ENCODE results near the gene TRAM2. TPM values are rescaled to one million over a fixed set of nuclear protein-coding genes. Genes with fewer than 3 reads are reported as not detected.

Gene TRAM2
- polyA plus RNA-seq, 3 donors = 41.7 to 47.6 (median 46.8) TPM

DNA sequence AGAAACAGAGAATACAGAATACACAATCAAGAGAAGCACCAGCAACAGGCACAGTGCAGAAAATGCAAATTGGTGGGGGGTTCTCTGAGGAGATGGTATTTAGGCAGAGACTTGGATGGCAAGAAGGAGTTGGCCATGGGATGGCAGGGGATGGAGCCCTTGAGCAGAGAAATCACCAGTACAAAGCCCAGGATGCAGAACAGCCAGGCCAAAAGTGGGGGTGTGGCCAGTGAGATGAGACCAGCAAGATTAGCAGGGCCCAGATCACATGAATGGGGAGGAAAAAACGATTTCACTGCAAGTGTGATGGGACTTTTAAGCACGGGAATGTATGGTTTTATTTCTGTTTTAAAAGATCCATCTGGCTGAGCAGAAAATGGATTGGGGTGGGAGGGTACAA lies 63.4 kb downstream of the TRAM2 start:
- no peak for DNase-seq (ENCODE audit: low read depth in 3 of 3, low spot score in 2 of 3)

GRCh38 chr6:52512199-52512598 lies 64.7 kb downstream of the TRAM2 start:
- no peak for DNase-seq (ENCODE audit: low read depth in 3 of 3, low spot score in 2 of 3)

DNA sequence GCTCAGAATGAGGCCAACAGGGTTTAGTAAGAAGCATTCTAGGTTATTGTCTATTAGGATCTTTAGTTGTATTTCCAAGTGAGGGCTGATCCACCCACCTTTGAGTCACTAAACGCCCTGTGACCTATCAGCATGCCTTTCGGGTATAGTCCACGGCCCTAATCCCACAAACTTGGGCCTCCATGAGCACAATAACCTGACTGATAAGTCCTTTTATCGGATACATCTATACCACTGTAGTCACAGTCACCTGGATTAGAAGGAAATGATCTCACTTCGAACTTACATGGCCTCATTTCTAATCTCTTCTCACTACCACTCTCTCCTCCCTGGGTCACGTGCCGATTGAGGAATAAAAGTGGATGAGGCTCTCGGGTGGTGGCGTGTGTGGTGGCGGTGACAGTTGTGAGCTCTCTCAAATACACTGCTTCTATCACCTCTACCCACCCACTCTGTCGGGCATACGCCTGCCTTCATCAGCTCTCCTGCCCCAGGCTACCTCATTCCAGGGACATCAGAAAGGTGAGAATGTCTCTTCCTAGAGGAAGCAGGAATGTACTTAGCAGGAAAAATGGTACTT lies 65.2 kb downstream of the TRAM2 start:
- no peak for DNase-seq (ENCODE audit: low read depth in 3 of 3, low spot score in 2 of 3)

GRCh38 chr6:52511163-52511562 lies 65.7 kb downstream of the TRAM2 start:
- no peak for DNase-seq (ENCODE audit: low read depth in 3 of 3, low spot score in 2 of 3)

- no peak for DNase-seq (ENCODE audit: low read depth in 3 of 3, low spot score in 2 of 3)
Measured at GRCh38 chr6:52510213-52510562, 66.7 kb downstream of the TRAM2 start.

DNA sequence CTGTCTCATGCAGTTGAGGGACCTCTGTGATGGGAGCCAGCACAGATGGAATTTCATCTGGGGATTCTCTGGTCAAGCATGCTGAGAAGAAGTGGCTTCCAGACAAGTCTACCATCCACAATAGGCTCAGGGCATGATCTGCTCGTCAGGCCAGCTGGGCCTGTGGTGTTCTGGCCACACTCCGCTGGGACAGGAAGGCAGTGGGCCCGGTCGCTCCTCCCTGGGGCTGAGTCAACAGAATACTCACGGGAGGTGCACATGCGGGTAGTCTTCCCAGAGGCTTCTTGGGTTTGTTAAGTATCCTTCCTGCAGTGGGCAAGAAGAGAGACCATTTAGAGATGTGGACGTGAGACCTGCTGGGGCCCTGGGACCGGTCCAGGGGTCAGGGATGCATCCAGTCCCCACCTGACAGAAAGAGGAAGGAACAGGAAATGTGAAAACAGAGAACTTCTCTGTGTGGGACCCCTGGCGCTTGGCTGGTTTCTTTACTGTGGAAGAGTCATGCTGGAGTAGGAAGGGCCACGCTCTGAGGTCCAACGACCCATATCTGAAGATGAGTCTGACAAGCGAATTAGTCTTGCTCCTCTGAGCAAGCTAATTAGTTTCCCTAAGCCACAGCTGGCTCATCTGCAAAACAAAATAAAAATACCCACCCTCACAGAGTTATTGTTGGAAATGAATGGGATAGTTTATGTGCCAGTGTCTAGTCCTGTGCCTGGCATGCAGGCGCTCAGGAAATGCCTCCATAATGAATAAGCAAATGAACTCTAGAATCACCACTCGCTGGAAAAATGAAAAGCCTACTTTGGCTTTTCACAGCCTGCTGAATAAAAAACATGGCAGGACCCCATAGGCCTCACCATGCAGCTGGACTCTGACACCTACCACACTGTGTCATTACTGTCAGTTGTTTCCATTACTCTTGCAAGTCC lies 67.3 kb downstream of the TRAM2 start:
- no peak for DNase-seq (ENCODE audit: low read depth in 3 of 3, low spot score in 2 of 3)

DNA sequence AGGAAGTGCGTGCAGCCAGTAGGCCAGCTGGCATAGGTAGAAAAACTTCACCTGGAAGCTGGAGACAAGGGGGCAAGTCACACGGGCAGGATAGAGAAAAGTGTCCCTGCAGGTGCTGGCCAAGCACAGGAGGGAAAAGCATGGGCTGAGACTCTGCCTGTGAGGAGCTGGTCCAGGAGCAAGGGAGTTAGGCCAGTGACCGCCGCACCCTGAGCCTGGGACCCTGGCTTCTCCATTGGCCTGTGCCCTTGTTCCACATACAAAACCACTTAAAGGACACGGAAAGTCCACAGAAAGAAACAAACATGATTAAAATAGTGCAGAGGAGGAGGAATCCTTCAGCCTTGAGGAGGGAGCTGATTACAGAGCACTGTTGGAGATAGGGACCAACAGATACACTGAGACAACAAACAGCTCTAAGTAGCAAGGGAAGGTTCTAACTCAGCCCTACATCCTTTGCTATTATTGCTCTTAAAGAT lies 68.6 kb downstream of the TRAM2 start:
- no peak for DNase-seq (ENCODE audit: low read depth in 3 of 3, low spot score in 2 of 3)

DNA sequence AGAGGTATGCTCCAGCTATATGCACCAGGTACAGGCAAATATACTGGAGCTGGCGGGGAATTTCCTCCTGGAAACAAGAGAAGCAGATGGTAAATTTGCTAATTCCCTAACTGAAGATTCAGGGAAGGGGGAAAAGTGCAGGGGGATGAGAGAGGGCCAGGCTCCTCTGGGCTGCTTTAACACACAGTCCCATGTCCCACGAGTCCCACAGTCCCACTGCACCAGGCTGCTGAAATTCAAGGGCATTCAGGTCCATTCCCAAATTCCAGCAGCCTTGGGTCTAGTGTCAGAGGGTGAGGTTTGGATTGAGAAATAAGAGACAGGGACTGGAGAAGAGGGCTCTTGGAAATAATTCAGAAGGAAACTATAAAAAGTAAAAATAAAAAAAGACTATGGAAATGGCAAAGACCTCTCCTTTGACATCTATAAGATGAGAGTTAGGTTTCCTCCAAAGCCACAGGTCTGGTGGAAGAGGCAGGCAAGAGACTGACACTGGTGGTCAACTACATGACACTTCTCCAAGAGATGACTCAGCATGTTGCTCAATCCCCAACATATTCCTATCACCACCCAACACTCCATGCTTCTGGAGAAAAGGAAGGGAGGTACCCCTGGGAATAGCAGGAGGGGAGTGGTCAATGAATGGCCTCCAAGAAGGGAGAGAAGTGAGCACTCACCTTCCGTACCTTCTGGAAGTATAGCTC lies 69.2 kb downstream of the TRAM2 start:
- DNase-seq (ENCODE audit: low read depth in 3 of 3, low spot score in 2 of 3) = no peak

- DNase-seq (ENCODE audit: low read depth in 3 of 3, low spot score in 2 of 3) = no peak
Measured at GRCh38 chr6:52506476-52506875, 70.4 kb downstream of the TRAM2 start.

- DNase-seq (ENCODE audit: low read depth in 3 of 3, low spot score in 2 of 3) = no peak
Measured at GRCh38 chr6:52505726-52506409, 71.0 kb downstream of the TRAM2 start.

- no peak for DNase-seq (ENCODE audit: low read depth in 3 of 3, low spot score in 2 of 3)
Measured at GRCh38 chr6:52504782-52505136, 72.1 kb downstream of the TRAM2 start.

GRCh38 chr6:52503851-52504781 lies 72.7 kb downstream of the TRAM2 start:
- no peak for DNase-seq (ENCODE audit: low read depth in 3 of 3, low spot score in 2 of 3)

DNA sequence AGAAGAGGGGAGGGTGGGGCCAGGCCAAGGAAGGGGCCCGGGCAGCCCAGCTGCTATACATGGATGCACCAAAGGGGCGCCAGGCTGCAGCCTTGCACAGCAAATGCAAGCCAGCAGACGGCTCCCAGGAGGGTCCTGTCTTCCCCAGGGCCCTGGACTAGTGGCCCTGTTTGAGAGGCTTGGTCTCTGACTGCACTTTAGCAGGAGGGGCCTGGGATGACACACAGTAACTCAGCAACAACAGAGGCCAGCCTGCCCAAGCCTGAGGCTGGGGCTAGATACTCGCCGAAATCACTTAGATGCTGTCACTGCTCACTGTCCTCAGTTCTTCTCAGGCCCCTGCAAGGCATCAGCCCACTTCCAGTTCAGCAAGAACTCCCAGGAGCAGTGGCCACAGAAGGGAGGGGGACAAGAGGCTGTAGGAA lies 73.5 kb downstream of the TRAM2 start:
- DNase-seq (ENCODE audit: low read depth in 3 of 3, low spot score in 2 of 3) = no peak

DNA sequence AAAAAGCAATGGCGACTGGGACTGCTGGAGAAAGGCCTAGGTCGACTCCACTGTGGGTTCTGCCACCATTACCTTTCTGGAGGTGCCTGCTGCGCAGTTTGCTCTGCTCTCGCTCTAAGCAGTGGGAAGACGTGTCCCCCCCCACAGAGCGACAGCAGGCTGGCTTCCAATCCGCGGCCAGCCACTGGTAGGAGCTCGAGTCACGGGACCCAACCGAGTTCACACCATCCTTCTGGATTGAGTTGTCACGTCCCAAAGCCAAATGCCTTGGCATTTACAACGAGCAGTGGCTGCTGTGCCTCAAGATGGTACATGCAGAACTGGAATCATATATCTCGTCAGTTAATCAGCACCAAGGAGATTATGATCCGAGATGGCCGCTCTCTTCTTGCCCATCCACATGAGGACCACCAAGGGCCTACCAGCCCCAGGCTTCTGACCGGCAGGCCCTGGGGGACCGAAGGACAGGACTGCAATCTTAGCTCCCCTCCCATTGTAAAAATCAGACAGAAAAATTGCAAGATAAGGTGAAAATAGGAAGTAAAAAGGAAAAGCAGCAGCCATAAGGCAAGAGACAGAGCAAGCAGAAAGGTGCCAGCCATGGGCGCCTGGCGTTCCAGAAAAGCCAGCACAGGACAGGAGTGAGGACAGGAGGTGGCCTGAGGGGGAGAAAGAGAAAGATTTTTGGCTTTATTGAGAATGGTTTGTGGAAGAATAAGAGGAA lies 74.4 kb downstream of the TRAM2 start:
- no peak for DNase-seq (ENCODE audit: low read depth in 3 of 3, low spot score in 2 of 3)

- DNase-seq (ENCODE audit: low read depth in 3 of 3, low spot score in 2 of 3) = no peak
Measured at GRCh38 chr6:52500238-52501129, 76.4 kb downstream of the TRAM2 start.

DNA sequence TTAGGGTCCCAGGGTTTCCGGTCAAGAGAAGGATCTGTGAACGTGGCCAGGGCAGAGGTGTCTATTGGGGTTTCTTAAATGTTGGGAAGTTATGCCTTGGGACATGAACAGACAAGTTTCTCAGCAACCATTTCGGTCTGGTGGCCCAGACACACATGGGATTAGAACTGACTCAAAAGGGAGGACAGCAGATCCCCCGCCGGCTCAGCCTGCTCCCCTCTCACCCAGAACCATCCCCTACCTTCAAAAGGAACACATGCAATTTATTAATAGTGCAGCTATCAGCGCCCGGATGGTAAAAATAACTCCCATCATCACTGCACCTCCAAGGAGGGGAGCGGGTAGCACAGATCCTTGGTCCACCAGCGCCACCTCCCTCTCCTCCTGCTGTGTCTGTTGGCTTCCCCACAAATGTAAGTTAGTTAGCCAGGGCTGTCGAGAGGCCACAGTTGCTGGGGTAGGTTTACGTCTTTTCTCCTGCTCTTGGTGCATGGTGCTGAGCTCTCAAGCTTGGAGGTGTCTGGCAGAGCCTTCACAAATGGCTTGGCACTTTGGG lies 77.1 kb downstream of the TRAM2 start:
- no peak for DNase-seq (ENCODE audit: low read depth in 3 of 3, low spot score in 2 of 3)

- no peak for DNase-seq (ENCODE audit: low read depth in 3 of 3, low spot score in 2 of 3)
Measured at GRCh38 chr6:52499026-52499425, 77.8 kb downstream of the TRAM2 start.

GRCh38 chr6:52498538-52499017 lies 78.3 kb downstream of the TRAM2 start:
- no peak for DNase-seq (ENCODE audit: low read depth in 3 of 3, low spot score in 2 of 3)
